Measurements from ENCODE around the gene NOSIP. TPM values are rescaled to one million over a fixed set of nuclear protein-coding genes. Genes with fewer than 3 reads are reported as not detected.
A peak's percentile ranks its signal among the peaks of the same experiment; 100 is the strongest.

NOSIP gene
- polyA plus RNA-seq, 1 of the 3 experiments (the other 2 are of a cell fraction): 128 TPM

DNA sequence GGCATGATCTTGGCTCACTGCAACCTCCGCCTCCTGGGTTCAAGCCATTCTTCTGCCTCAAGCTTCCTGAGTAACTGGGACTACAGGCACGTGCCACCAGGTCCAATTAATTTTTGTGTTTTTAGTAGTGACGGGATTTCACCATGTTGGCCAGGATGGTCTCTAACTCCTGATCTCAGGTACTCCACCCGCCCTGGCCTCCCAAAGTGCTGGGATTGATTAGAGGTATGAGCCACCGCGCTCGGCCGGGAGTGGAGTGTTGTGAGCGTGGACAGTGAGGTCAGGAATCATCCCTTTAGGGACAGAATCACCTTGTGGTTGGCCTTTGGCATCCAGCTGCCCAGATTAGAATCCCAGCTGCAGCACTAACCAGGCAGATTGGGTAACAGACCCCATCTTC lies 49.3 kb upstream of the NOSIP start:
- no peak overlapping the region for H2AFZ ChIP-seq (ENCODE audit: low read depth)
- no peak for DNase-seq
- no peak overlapping the region for H3K9ac ChIP-seq
- no peaks in the 10 kb centered on the region for H3K27me3 ChIP-seq (ENCODE audit: insufficient read depth)
- H3K27ac ChIP-seq (ENCODE audit: low read depth in 2 of 2, low read length in 1 of 2): peak overlapping the region in 1 of 2 experiments; percentile 78; a peak in 1 of 4 replicates
- H3K36me3 ChIP-seq (replicated peaks in 1 of 2; ENCODE audit: control insufficient read depth in 1 of 2, insufficient read depth in 2 of 2, low read length in 1 of 2): peaks cover 2 to 26% of the 10 kb centered on the region in 2 experiments
- H3F3A ChIP-seq (replicated peaks; ENCODE audit: insufficient read depth): peaks cover 14% of the 10 kb centered on the region
- H3K4me2 ChIP-seq: no peak overlapping the region
- H3K9me2 ChIP-seq: no peaks in the 10 kb centered on the region
- H4K20me1 ChIP-seq (ENCODE audit: insufficient read depth): no peaks in the 10 kb centered on the region; the same call in 1 of the 2 replicates
- ChIA-PET POLR2A (no interaction called here), CTCF (interaction anchor here (0.9 to 1.9 kb wide), 3 partner anchors 42 to 127 kb away, joined by 3 to 9 read pairs (median 4); no protein-coding TSS in a partner anchor)
- 0 out of 2 replicates have a peak, but pooled peaks cover 2% of the 10 kb centered on the region for H3K79me2 ChIP-seq (ENCODE audit: insufficient read depth)
- H3K9me3 ChIP-seq: no peaks in the 10 kb centered on the region
- 97% methylated on average over 9 of the region's 9 CpGs for WGBS (ENCODE audit: low lambda C conversion rate)
- no peak for TF ChIP-seq POLR2AphosphoS5 (IDR thresholded peaks at IDR 0.05; ENCODE audit: low read depth, low read length)
- no peak for TF ChIP-seq NRF1 (IDR thresholded peaks at IDR 0.05; ENCODE audit: low read depth, low read length)
- TF ChIP-seq MXI1 (IDR thresholded peaks at IDR 0.05; ENCODE audit: low read depth, low read length): no peak
- no peak for TF ChIP-seq ELF1 (IDR thresholded peaks at IDR 0.05)
- TF ChIP-seq TEAD4 (IDR thresholded peaks at IDR 0.05; ENCODE audit: borderline replicate concordance, insufficient read depth): no peak
- no peak for TF ChIP-seq RFX5 (IDR thresholded peaks at IDR 0.05; ENCODE audit: low read length)
- TF ChIP-seq SIN3A (IDR thresholded peaks at IDR 0.05; ENCODE audit: borderline replicate concordance, low read depth, low read length): no peak
- no peak for TF ChIP-seq TCF12 (IDR thresholded peaks at IDR 0.05)
- TF ChIP-seq, protein P1, sequence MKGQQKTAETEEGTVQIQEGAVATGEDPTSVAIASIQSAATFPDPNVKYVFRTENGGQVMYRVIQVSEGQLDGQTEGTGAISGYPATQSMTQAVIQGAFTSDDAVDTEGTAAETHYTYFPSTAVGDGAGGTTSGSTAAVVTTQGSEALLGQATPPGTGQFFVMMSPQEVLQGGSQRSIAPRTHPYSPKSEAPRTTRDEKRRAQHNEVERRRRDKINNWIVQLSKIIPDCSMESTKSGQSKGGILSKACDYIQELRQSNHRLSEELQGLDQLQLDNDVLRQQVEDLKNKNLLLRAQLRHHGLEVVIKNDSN (IDR thresholded peaks at IDR 0.05; ENCODE audit: borderline replicate concordance, low read depth): no peak
- no peak for TF ChIP-seq SMC3 (IDR thresholded peaks at IDR 0.05; ENCODE audit: low read depth, low read length)
- TF ChIP-seq GATA2 (CRISPR knock-in tag; IDR thresholded peaks at IDR 0.05): no peak
- no peak for TF ChIP-seq CHD2 (IDR thresholded peaks at IDR 0.05; ENCODE audit: low read length, partially characterized antibody)
- no peak for TF ChIP-seq JUND (IDR thresholded peaks at IDR 0.05)
- TF ChIP-seq EZH2phosphoT487 (IDR thresholded peaks at IDR 0.05; ENCODE audit: borderline replicate concordance, low read depth): no peak
- TF ChIP-seq, protein P2, sequence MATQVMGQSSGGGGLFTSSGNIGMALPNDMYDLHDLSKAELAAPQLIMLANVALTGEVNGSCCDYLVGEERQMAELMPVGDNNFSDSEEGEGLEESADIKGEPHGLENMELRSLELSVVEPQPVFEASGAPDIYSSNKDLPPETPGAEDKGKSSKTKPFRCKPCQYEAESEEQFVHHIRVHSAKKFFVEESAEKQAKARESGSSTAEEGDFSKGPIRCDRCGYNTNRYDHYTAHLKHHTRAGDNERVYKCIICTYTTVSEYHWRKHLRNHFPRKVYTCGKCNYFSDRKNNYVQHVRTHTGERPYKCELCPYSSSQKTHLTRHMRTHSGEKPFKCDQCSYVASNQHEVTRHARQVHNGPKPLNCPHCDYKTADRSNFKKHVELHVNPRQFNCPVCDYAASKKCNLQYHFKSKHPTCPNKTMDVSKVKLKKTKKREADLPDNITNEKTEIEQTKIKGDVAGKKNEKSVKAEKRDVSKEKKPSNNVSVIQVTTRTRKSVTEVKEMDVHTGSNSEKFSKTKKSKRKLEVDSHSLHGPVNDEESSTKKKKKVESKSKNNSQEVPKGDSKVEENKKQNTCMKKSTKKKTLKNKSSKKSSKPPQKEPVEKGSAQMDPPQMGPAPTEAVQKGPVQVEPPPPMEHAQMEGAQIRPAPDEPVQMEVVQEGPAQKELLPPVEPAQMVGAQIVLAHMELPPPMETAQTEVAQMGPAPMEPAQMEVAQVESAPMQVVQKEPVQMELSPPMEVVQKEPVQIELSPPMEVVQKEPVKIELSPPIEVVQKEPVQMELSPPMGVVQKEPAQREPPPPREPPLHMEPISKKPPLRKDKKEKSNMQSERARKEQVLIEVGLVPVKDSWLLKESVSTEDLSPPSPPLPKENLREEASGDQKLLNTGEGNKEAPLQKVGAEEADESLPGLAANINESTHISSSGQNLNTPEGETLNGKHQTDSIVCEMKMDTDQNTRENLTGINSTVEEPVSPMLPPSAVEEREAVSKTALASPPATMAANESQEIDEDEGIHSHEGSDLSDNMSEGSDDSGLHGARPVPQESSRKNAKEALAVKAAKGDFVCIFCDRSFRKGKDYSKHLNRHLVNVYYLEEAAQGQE (IDR thresholded peaks at IDR 0.05; ENCODE audit: low read depth, low read length): no peak
- TF ChIP-seq, protein P3, sequence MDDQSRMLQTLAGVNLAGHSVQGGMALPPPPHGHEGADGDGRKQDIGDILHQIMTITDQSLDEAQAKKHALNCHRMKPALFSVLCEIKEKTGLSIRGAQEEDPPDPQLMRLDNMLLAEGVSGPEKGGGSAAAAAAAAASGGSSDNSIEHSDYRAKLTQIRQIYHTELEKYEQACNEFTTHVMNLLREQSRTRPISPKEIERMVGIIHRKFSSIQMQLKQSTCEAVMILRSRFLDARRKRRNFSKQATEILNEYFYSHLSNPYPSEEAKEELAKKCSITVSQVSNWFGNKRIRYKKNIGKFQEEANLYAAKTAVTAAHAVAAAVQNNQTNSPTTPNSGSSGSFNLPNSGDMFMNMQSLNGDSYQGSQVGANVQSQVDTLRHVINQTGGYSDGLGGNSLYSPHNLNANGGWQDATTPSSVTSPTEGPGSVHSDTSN (IDR thresholded peaks at IDR 0.05): no peak
- peaks cover 7 to 10% of the 10 kb centered on the region in 2 experiments; a peak in 3 of 4 replicates for H3K4me1 ChIP-seq (ENCODE audit: control insufficient read depth in 1 of 2, insufficient read depth in 2 of 2, low read depth in 1 of 2, low read length in 1 of 2)
- no peak overlapping the region for H3K4me3 ChIP-seq (ENCODE audit: low read depth in 2 of 2, low read length in 1 of 2)
